GM23338 (cell line): ENCODE results near the gene HAS3. TPM values are rescaled to one million over a fixed set of nuclear protein-coding genes. Genes with fewer than 3 reads are reported as not detected.

ENCODE experiments used
- ATAC-seq: fragments of 200-7000 bp; cut with Tn5 transposase; 3 replicates; pipeline ENCODE4 v1.9.1; 2020
- DNase-seq: peaks from one replicate; pipeline ENCODE4 v3.0.0-alpha.2; 2015; ENCODE audit warnings: low spot score
- H2AFZ ChIP-seq: fragments of 200-600 bp; sonication (generic); 2 replicates; pipeline ENCODE4 v1.8.0; 2016; ENCODE audit warnings: antibody characterized with exemption, mild to moderate bottlenecking, moderate library complexity
- H3F3A ChIP-seq: fragments of 200-600 bp; sonication (generic); replicated peaks from 2 replicates; pipeline ENCODE4 v1.8.0; 2017; ENCODE audit warnings: antibody characterized with exemption, mixed run types, low read depth
- H3K27ac ChIP-seq: fragments of 200-600 bp; sonication (generic); 2 replicates; pipeline ENCODE4 v1.6.1; 2016; ENCODE audit warnings: low read depth
- H3K27me3 ChIP-seq: fragments of 200-600 bp; sonication (generic); 2 replicates; pipeline ENCODE4 v1.8.0; 2016; ENCODE audit warnings: mild to moderate bottlenecking, mixed run types, moderate library complexity; ENCODE audit not compliant: insufficient read depth
- H3K36me3 ChIP-seq: fragments of 200-600 bp; sonication (generic); 2 replicates; pipeline ENCODE4 v1.8.0; 2016; ENCODE audit warnings: mild to moderate bottlenecking; ENCODE audit not compliant: insufficient read depth
- H3K4me1 ChIP-seq: fragments of 200-600 bp; sonication (generic); 2 replicates; pipeline ENCODE4 v1.8.0; 2016; ENCODE audit warnings: mild to moderate bottlenecking, moderate library complexity; ENCODE audit not compliant: insufficient read depth
- H3K4me2 ChIP-seq: fragments of 200-600 bp; sonication (generic); 2 replicates; pipeline ENCODE4 v1.7.1; 2017; ENCODE audit warnings: mixed run types
- H3K4me3 ChIP-seq: fragments of 200-600 bp; sonication (generic); 2 replicates; pipeline ENCODE4 v1.6.1; 2016; ENCODE audit warnings: mixed run types
- H3K79me2 ChIP-seq: fragments of 200-600 bp; sonication (generic); replicated peaks from 2 replicates; pipeline ENCODE4 v1.8.0; 2017; ENCODE audit warnings: mild to moderate bottlenecking; ENCODE audit not compliant: insufficient read depth
- H3K9me2 ChIP-seq: fragments of 200-600 bp; sonication (generic); 2 replicates; pipeline ENCODE4 v1.8.0; 2017; ENCODE audit not compliant: insufficient read depth
- H4K20me1 ChIP-seq: fragments of 200-600 bp; sonication (generic); replicated peaks from 2 replicates; pipeline ENCODE4 v1.8.0; 2017; ENCODE audit warnings: mild to moderate bottlenecking; ENCODE audit not compliant: insufficient read depth
- H3K27ac Mint-ChIP-seq: 2 replicates; pipeline ENCODE4 v1.8.0; 2020; ENCODE audit warnings: inconsistent platforms, mild to moderate bottlenecking, moderate library complexity, mixed read lengths
- H3K27me3 Mint-ChIP-seq: 3 replicates; pipeline ENCODE4 v1.8.0; 2022; ENCODE audit warnings: low read depth, mild to moderate bottlenecking, moderate library complexity, mixed read lengths, inconsistent platforms; ENCODE audit not compliant: insufficient read depth, poor library complexity
- H3K36me3 Mint-ChIP-seq: 3 replicates; pipeline ENCODE4 v1.8.0; 2021; ENCODE audit warnings: low read depth, mild to moderate bottlenecking, inconsistent platforms, moderate library complexity, mixed read lengths
- H3K4me1 Mint-ChIP-seq: 3 replicates; pipeline ENCODE4 v1.8.0; 2020; ENCODE audit warnings: mild to moderate bottlenecking, inconsistent platforms, mixed read lengths
- H3K4me3 Mint-ChIP-seq: 3 replicates; pipeline ENCODE4 v1.8.0; 2021; ENCODE audit warnings: moderate library complexity, mild to moderate bottlenecking, inconsistent platforms, mixed read lengths
- H3K9me3 Mint-ChIP-seq: 3 replicates; pipeline ENCODE4 v1.8.0; 2020; ENCODE audit warnings: moderate library complexity, mild to moderate bottlenecking, inconsistent platforms, mixed read lengths
- CREB1 ChIP-seq: fragments of 250-450 bp; sonication (Bioruptor Pico); IDR thresholded peaks from 2 replicates; pipeline ENCODE4 v1.5.0; 2020; ENCODE audit warnings: low read depth, mild to moderate bottlenecking, moderate library complexity
- CTCF ChIP-seq, 2 experiments: fragments of 200-600 bp in 1 of 2; sonication (generic) in 1 of 2; conservative IDR thresholded peaks; 2 replicates each; pipeline versions ENCODE4 v1.5.1 to v1.6.1; 2016 to 2017; ENCODE audit warnings: antibody characterized with exemption in 2 of 2, low read depth in 2 of 2, mild to moderate bottlenecking in 2 of 2, moderate library complexity in 1 of 2
- ETS1 ChIP-seq: IDR thresholded peaks from 2 replicates; pipeline ENCODE4 v1.6.1; 2016; ENCODE audit warnings: antibody characterized with exemption
- EZH2 ChIP-seq: fragments of 200-600 bp; sonication (generic); IDR thresholded peaks from one replicate; pipeline ENCODE4 v1.8.0; 2017; ENCODE audit warnings: antibody characterized with exemption, mild to moderate bottlenecking, low read depth; ENCODE audit not compliant: unreplicated experiment
- EZH2phosphoT487 ChIP-seq: fragments of 200-600 bp; sonication (generic); IDR thresholded peaks from one replicate; pipeline ENCODE4 v1.8.1; 2018; ENCODE audit warnings: antibody characterized with exemption; ENCODE audit not compliant: unreplicated experiment
- JUNB ChIP-seq: IDR thresholded peaks from one replicate; pipeline ENCODE4 v1.6.1; 2016; ENCODE audit warnings: antibody characterized with exemption; ENCODE audit not compliant: unreplicated experiment
- NANOG ChIP-seq: IDR thresholded peaks from 2 replicates; pipeline ENCODE4 v1.6.1; 2016; ENCODE audit warnings: antibody characterized with exemption, borderline replicate concordance
- POLR2AphosphoS5 ChIP-seq: IDR thresholded peaks from 2 replicates; pipeline ENCODE4 v1.6.1; 2016; ENCODE audit warnings: antibody characterized with exemption, low read depth
- STAT1 ChIP-seq: IDR thresholded peaks from one replicate; pipeline ENCODE4 v1.6.1; 2016; ENCODE audit warnings: antibody characterized with exemption; ENCODE audit not compliant: unreplicated experiment
- ZNF114 ChIP-seq: fragments of 250-450 bp; sonication (Bioruptor Pico); IDR thresholded peaks from 2 replicates; pipeline ENCODE4 v1.5.0; 2020; ENCODE audit warnings: mild to moderate bottlenecking, moderate library complexity
- ZNF331 ChIP-seq: fragments of 250-450 bp; sonication (Bioruptor Pico); IDR thresholded peaks from 2 replicates; pipeline ENCODE4 v1.5.0; 2020; ENCODE audit warnings: low read depth, mild to moderate bottlenecking, moderate library complexity
- polyA plus RNA-seq: library from polyadenylated mRNA; unstranded; fragments of >200 nt; fragmentation: Nextera tagmentation; extraction: Ambion mirVana; gene quantifications from 2 replicates; pipeline ENCODE4 v1.2.1, GENCODE V29; 2016
- total RNA-seq: library from RNA; depleted of rRNA; stranded (reverse); fragments of >200 nt; shearing (Covaris generic); gene quantifications from 2 replicates; pipeline ENCODE4 v1.2.3, GENCODE V29; 2014
- TF ChIP-seq, protein P1 (sequence below): IDR thresholded peaks from one replicate; pipeline ENCODE4 v1.6.1; 2018; ENCODE audit warnings: antibody characterized with exemption; ENCODE audit not compliant: unreplicated experiment
- TF ChIP-seq, protein P2 (sequence below): fragments of 250-450 bp; sonication (Bioruptor Pico); IDR thresholded peaks from 2 replicates; pipeline ENCODE4 v1.5.0; 2020; ENCODE audit warnings: mild to moderate bottlenecking, moderate library complexity

The HAS3 gene
- total and polyA plus RNA-seq, 2 experiments from 2014 or later = 7.3 to 54.9 TPM

- Histone ChIP-seq H4K20me1 (peaks cover 25% of the 10 kb centered on the region), H3K36me3 (no peaks in the 10 kb centered on the region), H3K4me1 (peaks cover 9% of the 10 kb centered on the region), H3K4me3 (no peak overlapping the region), H3F3A (peaks cover 20% of the 10 kb centered on the region), H3K79me2 (peaks cover 82% of the 10 kb centered on the region), H3K4me2 (no peak overlapping the region), H3K27me3 (no peaks in the 10 kb centered on the region), H3K9me2 (no peaks in the 10 kb centered on the region), H3K27ac (no peak overlapping the region), H2AFZ (no peak overlapping the region)
- H3K27ac Mint-ChIP-seq = no peak overlapping the region
- no peaks in the 10 kb centered on the region for H3K9me3 Mint-ChIP-seq
- H3K4me1 Mint-ChIP-seq = peaks cover 21% of the 10 kb centered on the region
- DNase-seq = no peak
- H3K36me3 Mint-ChIP-seq = peaks cover 38% of the 10 kb centered on the region
- H3K4me3 Mint-ChIP-seq = no peak overlapping the region
- TF ChIP-seq CTCF (conservative IDR thresholded peaks at IDR 0.05; ENCODE audit: low read depth in 2 of 2) = no peak
- no peak for TF ChIP-seq JUNB
- TF ChIP-seq NANOG = no peak
- TF ChIP-seq, protein P1, sequence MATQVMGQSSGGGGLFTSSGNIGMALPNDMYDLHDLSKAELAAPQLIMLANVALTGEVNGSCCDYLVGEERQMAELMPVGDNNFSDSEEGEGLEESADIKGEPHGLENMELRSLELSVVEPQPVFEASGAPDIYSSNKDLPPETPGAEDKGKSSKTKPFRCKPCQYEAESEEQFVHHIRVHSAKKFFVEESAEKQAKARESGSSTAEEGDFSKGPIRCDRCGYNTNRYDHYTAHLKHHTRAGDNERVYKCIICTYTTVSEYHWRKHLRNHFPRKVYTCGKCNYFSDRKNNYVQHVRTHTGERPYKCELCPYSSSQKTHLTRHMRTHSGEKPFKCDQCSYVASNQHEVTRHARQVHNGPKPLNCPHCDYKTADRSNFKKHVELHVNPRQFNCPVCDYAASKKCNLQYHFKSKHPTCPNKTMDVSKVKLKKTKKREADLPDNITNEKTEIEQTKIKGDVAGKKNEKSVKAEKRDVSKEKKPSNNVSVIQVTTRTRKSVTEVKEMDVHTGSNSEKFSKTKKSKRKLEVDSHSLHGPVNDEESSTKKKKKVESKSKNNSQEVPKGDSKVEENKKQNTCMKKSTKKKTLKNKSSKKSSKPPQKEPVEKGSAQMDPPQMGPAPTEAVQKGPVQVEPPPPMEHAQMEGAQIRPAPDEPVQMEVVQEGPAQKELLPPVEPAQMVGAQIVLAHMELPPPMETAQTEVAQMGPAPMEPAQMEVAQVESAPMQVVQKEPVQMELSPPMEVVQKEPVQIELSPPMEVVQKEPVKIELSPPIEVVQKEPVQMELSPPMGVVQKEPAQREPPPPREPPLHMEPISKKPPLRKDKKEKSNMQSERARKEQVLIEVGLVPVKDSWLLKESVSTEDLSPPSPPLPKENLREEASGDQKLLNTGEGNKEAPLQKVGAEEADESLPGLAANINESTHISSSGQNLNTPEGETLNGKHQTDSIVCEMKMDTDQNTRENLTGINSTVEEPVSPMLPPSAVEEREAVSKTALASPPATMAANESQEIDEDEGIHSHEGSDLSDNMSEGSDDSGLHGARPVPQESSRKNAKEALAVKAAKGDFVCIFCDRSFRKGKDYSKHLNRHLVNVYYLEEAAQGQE = no peak
- TF ChIP-seq EZH2 = no peak
- no peak for TF ChIP-seq ETS1
- no peak for TF ChIP-seq ZNF114 (CRISPR knock-in tag)
- no peak for TF ChIP-seq STAT1
- no peak for TF ChIP-seq EZH2phosphoT487
- TF ChIP-seq POLR2AphosphoS5 = no peak
- no peak for TF ChIP-seq CREB1 (CRISPR knock-in tag)
- TF ChIP-seq ZNF331 (CRISPR knock-in tag) = no peak
- TF ChIP-seq, protein P2, sequence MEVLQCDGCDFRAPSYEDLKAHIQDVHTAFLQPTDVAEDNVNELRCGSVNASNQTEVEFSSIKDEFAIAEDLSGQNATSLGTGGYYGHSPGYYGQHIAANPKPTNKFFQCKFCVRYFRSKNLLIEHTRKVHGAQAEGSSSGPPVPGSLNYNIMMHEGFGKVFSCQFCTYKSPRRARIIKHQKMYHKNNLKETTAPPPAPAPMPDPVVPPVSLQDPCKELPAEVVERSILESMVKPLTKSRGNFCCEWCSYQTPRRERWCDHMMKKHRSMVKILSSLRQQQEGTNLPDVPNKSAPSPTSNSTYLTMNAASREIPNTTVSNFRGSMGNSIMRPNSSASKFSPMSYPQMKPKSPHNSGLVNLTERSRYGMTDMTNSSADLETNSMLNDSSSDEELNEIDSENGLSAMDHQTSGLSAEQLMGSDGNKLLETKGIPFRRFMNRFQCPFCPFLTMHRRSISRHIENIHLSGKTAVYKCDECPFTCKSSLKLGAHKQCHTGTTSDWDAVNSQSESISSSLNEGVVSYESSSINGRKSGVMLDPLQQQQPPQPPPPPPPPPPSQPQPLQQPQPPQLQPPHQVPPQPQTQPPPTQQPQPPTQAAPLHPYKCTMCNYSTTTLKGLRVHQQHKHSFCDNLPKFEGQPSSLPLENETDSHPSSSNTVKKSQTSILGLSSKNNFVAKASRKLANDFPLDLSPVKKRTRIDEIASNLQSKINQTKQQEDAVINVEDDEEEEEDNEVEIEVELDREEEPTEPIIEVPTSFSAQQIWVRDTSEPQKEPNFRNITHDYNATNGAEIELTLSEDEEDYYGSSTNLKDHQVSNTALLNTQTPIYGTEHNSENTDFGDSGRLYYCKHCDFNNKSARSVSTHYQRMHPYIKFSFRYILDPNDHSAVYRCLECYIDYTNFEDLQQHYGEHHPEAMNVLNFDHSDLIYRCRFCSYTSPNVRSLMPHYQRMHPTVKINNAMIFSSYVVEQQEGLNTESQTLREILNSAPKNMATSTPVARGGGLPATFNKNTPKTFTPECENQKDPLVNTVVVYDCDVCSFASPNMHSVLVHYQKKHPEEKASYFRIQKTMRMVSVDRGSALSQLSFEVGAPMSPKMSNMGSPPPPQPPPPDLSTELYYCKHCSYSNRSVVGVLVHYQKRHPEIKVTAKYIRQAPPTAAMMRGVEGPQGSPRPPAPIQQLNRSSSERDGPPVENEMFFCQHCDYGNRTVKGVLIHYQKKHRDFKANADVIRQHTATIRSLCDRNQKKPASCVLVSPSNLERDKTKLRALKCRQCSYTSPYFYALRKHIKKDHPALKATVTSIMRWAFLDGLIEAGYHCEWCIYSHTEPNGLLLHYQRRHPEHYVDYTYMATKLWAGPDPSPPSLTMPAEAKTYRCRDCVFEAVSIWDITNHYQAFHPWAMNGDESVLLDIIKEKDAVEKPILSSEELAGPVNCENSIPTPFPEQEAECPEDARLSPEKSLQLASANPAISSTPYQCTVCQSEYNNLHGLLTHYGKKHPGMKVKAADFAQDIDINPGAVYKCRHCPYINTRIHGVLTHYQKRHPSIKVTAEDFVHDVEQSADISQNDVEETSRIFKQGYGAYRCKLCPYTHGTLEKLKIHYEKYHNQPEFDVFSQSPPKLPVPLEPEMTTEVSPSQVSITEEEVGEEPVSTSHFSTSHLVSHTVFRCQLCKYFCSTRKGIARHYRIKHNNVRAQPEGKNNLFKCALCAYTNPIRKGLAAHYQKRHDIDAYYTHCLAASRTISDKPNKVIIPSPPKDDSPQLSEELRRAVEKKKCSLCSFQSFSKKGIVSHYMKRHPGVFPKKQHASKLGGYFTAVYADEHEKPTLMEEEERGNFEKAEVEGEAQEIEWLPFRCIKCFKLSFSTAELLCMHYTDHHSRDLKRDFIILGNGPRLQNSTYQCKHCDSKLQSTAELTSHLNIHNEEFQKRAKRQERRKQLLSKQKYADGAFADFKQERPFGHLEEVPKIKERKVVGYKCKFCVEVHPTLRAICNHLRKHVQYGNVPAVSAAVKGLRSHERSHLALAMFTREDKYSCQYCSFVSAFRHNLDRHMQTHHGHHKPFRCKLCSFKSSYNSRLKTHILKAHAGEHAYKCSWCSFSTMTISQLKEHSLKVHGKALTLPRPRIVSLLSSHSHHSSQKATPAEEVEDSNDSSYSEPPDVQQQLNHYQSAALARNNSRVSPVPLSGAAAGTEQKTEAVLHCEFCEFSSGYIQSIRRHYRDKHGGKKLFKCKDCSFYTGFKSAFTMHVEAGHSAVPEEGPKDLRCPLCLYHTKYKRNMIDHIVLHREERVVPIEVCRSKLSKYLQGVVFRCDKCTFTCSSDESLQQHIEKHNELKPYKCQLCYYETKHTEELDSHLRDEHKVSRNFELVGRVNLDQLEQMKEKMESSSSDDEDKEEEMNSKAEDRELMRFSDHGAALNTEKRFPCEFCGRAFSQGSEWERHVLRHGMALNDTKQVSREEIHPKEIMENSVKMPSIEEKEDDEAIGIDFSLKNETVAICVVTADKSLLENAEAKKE (CRISPR knock-in tag) = no peak
- peaks cover 10% of the 10 kb centered on the region for H3K27me3 Mint-ChIP-seq
- ATAC-seq = no peak
Measured at GRCh38 chr16:69127966-69128510, 22.6 kb downstream of the HAS3 start.
